HepG2 (cell line): ENCODE results near the gene PFDN2. TPM values are rescaled to one million over a fixed set of nuclear protein-coding genes. Genes with fewer than 3 reads are reported as not detected.

ENCODE experiments used
- ATAC-seq: fragments of 200-7000 bp; cut with Tn5 transposase; 3 replicates; pipeline ENCODE4 v1.9.1; 2020; ENCODE audit warnings: mild to moderate bottlenecking, moderate library complexity
- BruUV-seq: library from RNA; stranded (reverse); fragments of 400-500 nt; replicated peaks from 2 replicates; lab custom pipeline; 2021; lab: Mats Ljungman, UMichigan
- CTCF ChIA-PET: fragments of 300-600 bp; formaldehyde crosslinking; extraction: SDS; loops from one replicate; lab custom pipeline; 2021; ENCODE audit warnings: low total read pairs, inconsistent platforms, low intra/inter-chr PET ratio; lab: Yijun Ruan, JAX
- POLR2A ChIA-PET: fragments of 350-600 bp; sonication (Branson Sonifier 250); formaldehyde crosslinking; loops from one replicate; lab custom pipeline; 2020; ENCODE audit warnings: antibody characterized with exemption, inconsistent platforms; lab: Yijun Ruan, JAX
- DNase-seq: peaks from one replicate; pipeline ENCODE4 v3.0.0-alpha.2; 2015; ENCODE audit warnings: low spot score
- FAIRE-seq: peaks from 3 replicates; lab custom pipeline; 2011; peaks lifted over from hg19 to GRCh38; lab: Jason Lieb, UNC
- H2AFZ ChIP-seq: one replicate; pipeline ENCODE4 v1.6.1; 2011; ENCODE audit warnings: low read length, inconsistent platforms
- H3K27ac ChIP-seq: fragments of 300-600 bp; 3 replicates; pipeline ENCODE4 v1.8.0; 2011; ENCODE audit warnings: mixed run types, mild to moderate bottlenecking, mixed read lengths, low read length, inconsistent platforms; ENCODE audit not compliant: insufficient read depth; ENCODE audit errors: extremely low read length
- H3K27me3 ChIP-seq, 2 experiments: fragments of 200-600 bp in 1 of 2; 2 replicates in 1 of 2; 3 replicates in 1 of 2; pipeline versions ENCODE4 v1.6.0 to v1.8.0; 2011; ENCODE audit warnings: low read length in 2 of 2, mild to moderate bottlenecking in 2 of 2, moderate library complexity in 2 of 2, inconsistent platforms in 1 of 2; ENCODE audit not compliant: insufficient read depth in 2 of 2, control insufficient read depth in 1 of 2
- H3K36me3 ChIP-seq, 2 experiments: fragments of 200-600 bp in 1 of 2; replicated peaks in 1 of 2; 2 replicates in 1 of 2; 3 replicates in 1 of 2; pipeline versions ENCODE4 v1.5.1 to v1.8.0; 2011; ENCODE audit warnings: low read length in 2 of 2, inconsistent platforms in 1 of 2; ENCODE audit not compliant: insufficient read depth in 2 of 2, control insufficient read depth in 1 of 2
- H3K4me1 ChIP-seq: 2 replicates; pipeline ENCODE4 v1.5.1; 2012; ENCODE audit warnings: low read length, inconsistent platforms; ENCODE audit not compliant: insufficient read depth
- H3K4me2 ChIP-seq: 2 replicates; pipeline ENCODE4 v1.6.0; 2011; ENCODE audit warnings: low read depth, low read length, inconsistent platforms
- H3K4me3 ChIP-seq, 3 experiments: fragments of 200-600 bp in 1 of 3; sonication (generic), shearing (Covaris generic) in 1 of 3; replicated peaks in 1 of 3; 2 replicates each; pipeline ENCODE4 v1.5.1; 2011 to 2016; ENCODE audit warnings: low read length in 3 of 3, inconsistent platforms in 2 of 3, low read depth in 2 of 3, mild to moderate bottlenecking in 2 of 3, control low read depth in 1 of 3, mixed read lengths in 1 of 3; ENCODE audit not compliant: insufficient read depth in 1 of 3
- H3K79me2 ChIP-seq: one replicate; pipeline ENCODE4 v1.6.1; 2011; ENCODE audit warnings: low read length, inconsistent platforms; ENCODE audit not compliant: insufficient read depth
- H3K9ac ChIP-seq: 2 replicates; pipeline ENCODE4 v1.6.0; 2011; ENCODE audit warnings: mild to moderate bottlenecking, low read depth, low read length, inconsistent platforms; ENCODE audit not compliant: insufficient read depth
- H3K9me3 ChIP-seq: 2 replicates; pipeline ENCODE4 v1.5.1; 2012; ENCODE audit warnings: mild to moderate bottlenecking, low read length
- H4K20me1 ChIP-seq: 2 replicates; pipeline ENCODE4 v1.6.0; 2011; ENCODE audit warnings: inconsistent platforms, mild to moderate bottlenecking, low read length, moderate library complexity; ENCODE audit not compliant: insufficient read depth
- FOXO4 ChIP-seq: sonication (generic); formaldehyde crosslinking; conservative IDR thresholded peaks from 2 replicates; pipeline ENCODE4 v1.8.1; 2023; ENCODE audit warnings: missing genetic modification reagents
- HMG20A ChIP-seq: IDR thresholded peaks from 2 replicates; pipeline ENCODE4 v1.6.1; 2016; ENCODE audit warnings: borderline replicate concordance
- HOXD1 ChIP-seq: sonication (generic); formaldehyde crosslinking; IDR thresholded peaks from 2 replicates; pipeline ENCODE4 v1.5.0; 2020; ENCODE audit warnings: missing genetic modification reagents
- MED13 ChIP-seq: sonication (generic); formaldehyde crosslinking; IDR thresholded peaks from 2 replicates; pipeline ENCODE4 v1.5.0; 2020; ENCODE audit warnings: missing genetic modification reagents
- MXI1 ChIP-seq: IDR thresholded peaks from 3 replicates; pipeline ENCODE4 v1.6.1; 2012; ENCODE audit warnings: low read depth, low read length, inconsistent platforms, borderline replicate concordance
- NFRKB ChIP-seq: fragments of 450-650 bp; IDR thresholded peaks from 2 replicates; pipeline ENCODE4 v1.6.1; 2017
- SAP130 ChIP-seq: IDR thresholded peaks from 2 replicates; pipeline ENCODE4 v1.6.1; 2016; ENCODE audit warnings: low read depth
- TARDBP ChIP-seq: sonication (generic); formaldehyde crosslinking; IDR thresholded peaks from 2 replicates; pipeline ENCODE4 v1.8.0; 2022; ENCODE audit warnings: mild to moderate bottlenecking, missing genetic modification reagents
- THYN1 ChIP-seq: sonication (generic); formaldehyde crosslinking; IDR thresholded peaks from 2 replicates; pipeline ENCODE4 v1.8.1; 2023; ENCODE audit warnings: low read depth, mild to moderate bottlenecking, moderate library complexity, missing genetic modification reagents, borderline replicate concordance
- ZNF850 ChIP-seq: sonication (generic); formaldehyde crosslinking; conservative IDR thresholded peaks from 2 replicates; pipeline ENCODE4 v1.9.0; 2021; ENCODE audit warnings: mild to moderate bottlenecking, missing genetic modification reagents
- WGBS: methylation state at CpG from one replicate; pipeline ENCODE4 v1.1.6; 2017; ENCODE audit warnings: low lambda C conversion rate; 5-methylcytosine and 5-hydroxymethylcytosine counted together
- in situ Hi-C: cut with HindIII; loops from 2 replicates; pipeline ENCODE4 v1.10.0; 2017; ENCODE audit warnings: low pct_unique_long_range_greater_than_20kb; ENCODE audit not compliant: extremely low pct_ligation_motif_present
- intact Hi-C: fragments of 100-400 bp; cut with micrococcal nuclease; formaldehyde crosslinking; loops from one replicate; pipeline ENCODE4 v1.10.0; 2022; ENCODE audit not compliant: unreplicated experiment
- polyA plus RNA-seq, 8 experiments: library from polyadenylated mRNA; depleted of rRNA in 3 of 8; stranded (reverse) in 7 of 8; unstranded in 1 of 8; fragments of >200 nt; fragmentation: Illumina TruSeq in 4 of 8; extraction: Trizol in 4 of 8; gene quantifications; 2 replicates each; pipeline versions ENCODE4 v1.2.1 to v1.2.3, GENCODE V29; 2011 to 2016; ENCODE audit warnings: low read depth in 4 of 8, missing spikeins in 1 of 8, mixed read lengths in 1 of 8; ENCODE audit not compliant: insufficient read depth in 1 of 8
- total RNA-seq, 5 experiments: library from RNA; depleted of rRNA; stranded (reverse); fragments of >200 nt; fragmentation: Illumina TruSeq; extraction: Trizol; gene quantifications; 2 replicates each; pipeline ENCODE4 v1.2.3, GENCODE V29; 2016; ENCODE audit warnings: low read depth in 1 of 5
- TF ChIP-seq, protein P1 (sequence below): sonication (generic); formaldehyde crosslinking; IDR thresholded peaks from 2 replicates; pipeline ENCODE4 v1.8.1; 2022; ENCODE audit warnings: low read depth, mild to moderate bottlenecking, missing genetic modification reagents

PFDN2 gene
- total and polyA plus RNA-seq, 2 of the 13 experiments (the other 11 are each of a cell fraction or from before 2014, with no cell fraction given) = 62.6 to 63.6 TPM

GRCh38 chr1:161083748-161084596 lies 33.9 kb downstream of the PFDN2 start:
- DNase-seq = no peak
- ATAC-seq = 0 out of 3 replicates have a peak, but pooled peaks have one; percentile 8
- BruUV-seq = no TSS peak
- Histone ChIP-seq H4K20me1 (no peaks in the 10 kb centered on the region), H3K9ac (no peak overlapping the region), H3K9me3 (no peaks in the 10 kb centered on the region), H3K27ac (no peak overlapping the region), H3K36me3 (no peaks in the 10 kb centered on the region), H3K4me1 (peaks cover 38% of the 10 kb centered on the region), H3K4me2 (peak overlapping the region; percentile 49), H3K27me3 (peaks cover 2 to 25% of the 10 kb centered on the region in 2 experiments; a peak in 3 of 5 replicates), H3K4me3 (peak overlapping the region in 1 of 3 experiments; percentile 35; a peak in 1 of 6 replicates), H2AFZ (no peak overlapping the region), H3K79me2 (no peaks in the 10 kb centered on the region)
- in situ Hi-C loops (no loop called here), intact Hi-C loops (no loop called here)
- 10% methylated on average over 3 of the region's 10 CpGs for WGBS
- CTCF ChIA-PET = no interaction called here
- FAIRE-seq = peak; percentile 21
- TF ChIP-seq MXI1 (0 out of 3 replicates have a peak, but pooled peaks have one; percentile 18), HOXD1 (CRISPR knock-in tag) (no peak)
- POLR2A ChIA-PET = interaction anchor here (1.9 kb wide), 1 partner anchor 14 kb away, joined by 4 read pairs; no protein-coding TSS in a partner anchor

DNA sequence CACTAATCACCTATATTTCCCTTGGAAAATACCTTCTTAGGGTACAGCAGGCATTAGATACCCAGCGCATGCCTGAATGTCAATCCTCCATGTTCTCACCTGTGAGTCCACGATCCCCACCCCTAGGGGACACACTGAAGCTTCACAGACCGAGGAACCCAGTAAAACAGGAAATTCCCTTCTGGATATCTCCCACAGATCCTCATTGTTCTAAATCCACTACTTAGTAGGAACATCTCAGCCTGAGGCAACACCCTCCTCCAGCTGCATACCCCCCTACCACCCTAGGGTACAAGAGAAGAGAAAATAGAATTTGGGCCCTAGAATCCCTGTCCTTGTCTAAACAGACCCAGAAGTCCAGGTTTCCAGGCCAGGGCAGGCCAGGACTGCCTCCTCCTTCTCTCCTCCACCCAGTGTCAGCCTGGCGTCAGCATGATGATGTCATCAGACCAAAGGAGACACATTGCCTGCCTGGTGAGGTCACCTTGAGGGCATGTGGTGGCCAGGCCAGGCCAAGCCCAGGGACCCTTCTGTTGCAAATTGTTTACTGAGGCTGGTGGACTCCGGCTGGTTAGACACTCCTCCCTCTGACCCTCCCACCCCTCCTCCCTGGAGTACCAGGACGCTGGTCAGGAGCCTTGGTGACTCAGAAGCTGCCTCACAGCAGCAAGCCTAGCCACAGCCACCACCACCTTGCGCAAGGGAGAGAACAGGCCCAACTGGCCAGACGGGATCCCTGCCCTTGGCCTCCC lies 34.7 kb downstream of the PFDN2 start:
- ATAC-seq (peak; percentile 86), DNase-seq (peak; percentile 76), FAIRE-seq (peak; percentile 65)
- intact Hi-C loops = no loop called here
- Histone ChIP-seq H3K4me1 (peaks cover 38% of the 10 kb centered on the region), H3K36me3 (no peaks in the 10 kb centered on the region), H3K27ac (no peak overlapping the region), H3K9ac (no peak overlapping the region), H3K79me2 (no peaks in the 10 kb centered on the region), H4K20me1 (no peaks in the 10 kb centered on the region), H3K9me3 (no peaks in the 10 kb centered on the region), H3K4me2 (peak overlapping the region; percentile 49), H2AFZ (no peak overlapping the region), H3K27me3 (peaks cover 0 to 18% of the 10 kb centered on the region in 2 experiments; a peak in 1 of 5 replicates), H3K4me3 (peak overlapping the region in 1 of 3 experiments; percentile 35; a peak in 1 of 6 replicates)
- WGBS = 27% methylated on average over 4 of the region's 8 CpGs
- ChIA-PET POLR2A (interaction anchor here (1.9 kb wide), 1 partner anchor 15 kb away, joined by 4 read pairs; no protein-coding TSS in a partner anchor), CTCF (no interaction called here)
- no TSS peak for BruUV-seq
- in situ Hi-C loops = no loop called here
- TF ChIP-seq NFRKB (no peak), HMG20A (no peak), ZNF850 (CRISPR knock-in tag) (no peak), MED13 (CRISPR knock-in tag) (no peak), FOXO4 (no peak), SAP130 (CRISPR knock-in tag) (0 out of 2 replicates have a peak, but pooled peaks have one; percentile 27), THYN1 (no peak), MXI1 (no peak), TARDBP (CRISPR knock-in tag) (no peak)
- TF ChIP-seq, protein P1, sequence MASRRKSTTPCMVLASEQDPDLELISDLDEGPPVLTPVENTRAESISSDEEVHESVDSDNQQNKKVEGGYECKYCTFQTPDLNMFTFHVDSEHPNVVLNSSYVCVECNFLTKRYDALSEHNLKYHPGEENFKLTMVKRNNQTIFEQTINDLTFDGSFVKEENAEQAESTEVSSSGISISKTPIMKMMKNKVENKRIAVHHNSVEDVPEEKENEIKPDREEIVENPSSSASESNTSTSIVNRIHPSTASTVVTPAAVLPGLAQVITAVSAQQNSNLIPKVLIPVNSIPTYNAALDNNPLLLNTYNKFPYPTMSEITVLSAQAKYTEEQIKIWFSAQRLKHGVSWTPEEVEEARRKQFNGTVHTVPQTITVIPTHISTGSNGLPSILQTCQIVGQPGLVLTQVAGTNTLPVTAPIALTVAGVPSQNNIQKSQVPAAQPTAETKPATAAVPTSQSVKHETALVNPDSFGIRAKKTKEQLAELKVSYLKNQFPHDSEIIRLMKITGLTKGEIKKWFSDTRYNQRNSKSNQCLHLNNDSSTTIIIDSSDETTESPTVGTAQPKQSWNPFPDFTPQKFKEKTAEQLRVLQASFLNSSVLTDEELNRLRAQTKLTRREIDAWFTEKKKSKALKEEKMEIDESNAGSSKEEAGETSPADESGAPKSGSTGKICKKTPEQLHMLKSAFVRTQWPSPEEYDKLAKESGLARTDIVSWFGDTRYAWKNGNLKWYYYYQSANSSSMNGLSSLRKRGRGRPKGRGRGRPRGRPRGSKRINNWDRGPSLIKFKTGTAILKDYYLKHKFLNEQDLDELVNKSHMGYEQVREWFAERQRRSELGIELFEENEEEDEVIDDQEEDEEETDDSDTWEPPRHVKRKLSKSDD (CRISPR knock-in tag) = peak; percentile 73; the same call in 1 of the 2 replicates
